Measurements from ENCODE around the gene UTF1. TPM values are rescaled to one million over a fixed set of nuclear protein-coding genes. Genes with fewer than 3 reads are reported as not detected.

Gene UTF1
- total RNA-seq, 2 donors from 2014 or later, result not detected

- ATAC-seq (replicated peaks), result no peak
- H3K27ac Mint-ChIP-seq, result no peak overlapping the region
Measured at GRCh38 chr10:133249094-133249780, 19.2 kb downstream of the UTF1 start.

GRCh38 chr10:133249975-133250754, 20.1 kb downstream of the UTF1 start:
- H3K36me3 Mint-ChIP-seq (ENCODE audit: low read depth), result no peaks in the 10 kb centered on the region
- H3K27ac Mint-ChIP-seq, result peak overlapping the region; percentile 16
- no peak overlapping the region for H3K4me3 Mint-ChIP-seq
- H3K9me3 Mint-ChIP-seq, result no peaks in the 10 kb centered on the region
- H3K27me3 Mint-ChIP-seq, result peaks cover 5% of the 10 kb centered on the region
- H3K4me1 Mint-ChIP-seq, result no peaks in the 10 kb centered on the region
- no peak for ATAC-seq (replicated peaks)

More at GRCh38 chr10:133249094-133249780, 19.2 kb downstream of the UTF1 start:
- Mint-ChIP-seq H3K9me3 (no peaks in the 10 kb centered on the region), H3K4me3 (no peak overlapping the region), H3K4me1 (no peaks in the 10 kb centered on the region), H3K27me3 (peaks cover 5% of the 10 kb centered on the region), H3K36me3 (ENCODE audit: low read depth) (no peaks in the 10 kb centered on the region)

GRCh38 chr10:133251388-133252222, 21.6 kb downstream of the UTF1 start:
- H3K9me3 Mint-ChIP-seq, result no peaks in the 10 kb centered on the region
- no peak overlapping the region for H3K4me3 Mint-ChIP-seq
- H3K36me3 Mint-ChIP-seq (ENCODE audit: low read depth), result no peaks in the 10 kb centered on the region
- no peaks in the 10 kb centered on the region for H3K4me1 Mint-ChIP-seq
- no peak overlapping the region for H3K27ac Mint-ChIP-seq
- no peak for ATAC-seq (replicated peaks)
- H3K27me3 Mint-ChIP-seq, result peaks cover 5% of the 10 kb centered on the region

GRCh38 chr10:133252223-133252552, 22.2 kb downstream of the UTF1 start:
- peaks cover 5% of the 10 kb centered on the region for H3K27me3 Mint-ChIP-seq
- no peak overlapping the region for H3K27ac Mint-ChIP-seq
- no peak overlapping the region for H3K4me3 Mint-ChIP-seq
- no peaks in the 10 kb centered on the region for H3K9me3 Mint-ChIP-seq
- no peaks in the 10 kb centered on the region for H3K4me1 Mint-ChIP-seq
- ATAC-seq (replicated peaks), result no peak
- H3K36me3 Mint-ChIP-seq (ENCODE audit: low read depth), result no peaks in the 10 kb centered on the region

GRCh38 chr10:133253361-133253955, 23.4 kb downstream of the UTF1 start:
- Mint-ChIP-seq H3K36me3 (ENCODE audit: low read depth) (no peaks in the 10 kb centered on the region), H3K4me1 (no peaks in the 10 kb centered on the region), H3K9me3 (no peaks in the 10 kb centered on the region), H3K27ac (no peak overlapping the region), H3K4me3 (no peak overlapping the region), H3K27me3 (peaks cover 5% of the 10 kb centered on the region)
- ATAC-seq (replicated peaks), result no peak

- H3K9me3 Mint-ChIP-seq, result no peaks in the 10 kb centered on the region
- no peak overlapping the region for H3K4me3 Mint-ChIP-seq
- H3K27ac Mint-ChIP-seq, result no peak overlapping the region
- peaks cover 6% of the 10 kb centered on the region for H3K36me3 Mint-ChIP-seq (ENCODE audit: low read depth)
- peaks cover 7% of the 10 kb centered on the region for H3K4me1 Mint-ChIP-seq
- ATAC-seq (replicated peaks), result no peak
- peaks cover 5% of the 10 kb centered on the region for H3K27me3 Mint-ChIP-seq
Measured at GRCh38 chr10:133254421-133255120, 24.6 kb downstream of the UTF1 start.

- peaks cover 7% of the 10 kb centered on the region for H3K4me1 Mint-ChIP-seq
- peaks cover 2% of the 10 kb centered on the region for H3K27me3 Mint-ChIP-seq
- no peak overlapping the region for H3K4me3 Mint-ChIP-seq
- H3K9me3 Mint-ChIP-seq, result no peaks in the 10 kb centered on the region
- no peak overlapping the region for H3K27ac Mint-ChIP-seq
- ATAC-seq (replicated peaks), result no peak
- peaks cover 6% of the 10 kb centered on the region for H3K36me3 Mint-ChIP-seq (ENCODE audit: low read depth)
Measured at GRCh38 chr10:133255323-133255722, 25.3 kb downstream of the UTF1 start.

- peak overlapping the region; percentile 60 for H3K4me3 Mint-ChIP-seq
Measured at GRCh38 chr10:133257489-133258065, 27.6 kb downstream of the UTF1 start.

GRCh38 chr10:133258066-133258817, 28.2 kb downstream of the UTF1 start:
- peak; percentile 12 for ATAC-seq (replicated peaks)
- H3K36me3 Mint-ChIP-seq (ENCODE audit: low read depth), result peaks cover 17% of the 10 kb centered on the region
- H3K9me3 Mint-ChIP-seq, result no peaks in the 10 kb centered on the region
- peaks cover 7% of the 10 kb centered on the region for H3K4me1 Mint-ChIP-seq
- no peaks in the 10 kb centered on the region for H3K27me3 Mint-ChIP-seq
- peak overlapping the region; percentile 60 for H3K4me3 Mint-ChIP-seq
- peak overlapping the region; percentile 33 for H3K27ac Mint-ChIP-seq

More at GRCh38 chr10:133257489-133258065, 27.6 kb downstream of the UTF1 start:
- H3K27me3 Mint-ChIP-seq, result no peaks in the 10 kb centered on the region
- H3K9me3 Mint-ChIP-seq, result no peaks in the 10 kb centered on the region
- ATAC-seq (replicated peaks), result no peak
- peaks cover 7% of the 10 kb centered on the region for H3K4me1 Mint-ChIP-seq
- no peak overlapping the region for H3K27ac Mint-ChIP-seq
- H3K36me3 Mint-ChIP-seq (ENCODE audit: low read depth), result peaks cover 10% of the 10 kb centered on the region

GRCh38 chr10:133258818-133259601, 29.0 kb downstream of the UTF1 start:
- peak overlapping the region; percentile 60 for H3K4me3 Mint-ChIP-seq
- H3K9me3 Mint-ChIP-seq, result no peaks in the 10 kb centered on the region
- H3K36me3 Mint-ChIP-seq (ENCODE audit: low read depth), result peaks cover 25% of the 10 kb centered on the region
- peak; percentile 71 for ATAC-seq (replicated peaks)
- H3K27ac Mint-ChIP-seq, result peak overlapping the region; percentile 89
- H3K4me1 Mint-ChIP-seq, result peaks cover 7% of the 10 kb centered on the region
- H3K27me3 Mint-ChIP-seq, result no peaks in the 10 kb centered on the region

GRCh38 chr10:133259602-133259989, 29.6 kb downstream of the UTF1 start:
- H3K27me3 Mint-ChIP-seq, result no peaks in the 10 kb centered on the region
- no peaks in the 10 kb centered on the region for H3K9me3 Mint-ChIP-seq
- peaks cover 12% of the 10 kb centered on the region for H3K4me1 Mint-ChIP-seq
- peak overlapping the region; percentile 89 for H3K27ac Mint-ChIP-seq
- peaks cover 30% of the 10 kb centered on the region for H3K36me3 Mint-ChIP-seq (ENCODE audit: low read depth)
- H3K4me3 Mint-ChIP-seq, result peak overlapping the region; percentile 60
- no peak for ATAC-seq (replicated peaks)

- peak; percentile 73 for ATAC-seq (replicated peaks)
- H3K27me3 Mint-ChIP-seq, result no peaks in the 10 kb centered on the region
- H3K9me3 Mint-ChIP-seq, result no peaks in the 10 kb centered on the region
- H3K4me3 Mint-ChIP-seq, result peak overlapping the region; percentile 60
- H3K36me3 Mint-ChIP-seq (ENCODE audit: low read depth), result peaks cover 43% of the 10 kb centered on the region
- peak overlapping the region; percentile 88 for H3K27ac Mint-ChIP-seq
- peaks cover 14% of the 10 kb centered on the region for H3K4me1 Mint-ChIP-seq
Measured at GRCh38 chr10:133260895-133261725, 31.1 kb downstream of the UTF1 start.
